DND-41 (cell line): ENCODE results near the gene CANX.

Source experiments
- EZH2 ChIP-seq: IDR thresholded peaks from 3 replicates; pipeline ENCODE4 v1.6.1; 2012; ENCODE audit warnings: borderline replicate concordance, low read depth, mild to moderate bottlenecking, moderate library complexity, low read length, inconsistent platforms; ENCODE audit not compliant: severe bottlenecking
- TF ChIP-seq, protein P1 (sequence below): IDR thresholded peaks from 2 replicates; pipeline ENCODE4 v1.5.1; 2012; ENCODE audit warnings: borderline replicate concordance, low read length, moderate library complexity, mild to moderate bottlenecking; ENCODE audit not compliant: poor library complexity, severe bottlenecking; ENCODE audit errors: extremely low read depth

DNA sequence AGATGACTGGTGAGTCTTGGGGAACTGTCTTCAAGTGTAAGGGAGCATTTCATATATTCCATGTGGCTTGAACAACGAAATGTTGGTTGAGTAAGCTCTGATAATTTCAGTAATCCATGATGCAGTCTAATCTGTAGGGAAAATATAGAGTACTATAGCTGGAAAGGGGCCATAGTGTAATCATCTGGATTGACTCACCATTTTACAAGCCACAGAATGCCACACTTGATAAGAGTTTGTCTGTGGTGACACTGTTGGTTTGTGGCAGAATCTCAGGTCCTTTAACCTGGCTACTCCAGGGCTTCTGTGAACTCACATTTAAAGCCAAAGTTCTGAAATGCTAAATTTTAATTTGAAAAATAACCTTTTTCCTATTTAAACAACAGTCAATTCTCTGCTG, 17.5 kb downstream of the CANX start:
- TF ChIP-seq, protein P1, sequence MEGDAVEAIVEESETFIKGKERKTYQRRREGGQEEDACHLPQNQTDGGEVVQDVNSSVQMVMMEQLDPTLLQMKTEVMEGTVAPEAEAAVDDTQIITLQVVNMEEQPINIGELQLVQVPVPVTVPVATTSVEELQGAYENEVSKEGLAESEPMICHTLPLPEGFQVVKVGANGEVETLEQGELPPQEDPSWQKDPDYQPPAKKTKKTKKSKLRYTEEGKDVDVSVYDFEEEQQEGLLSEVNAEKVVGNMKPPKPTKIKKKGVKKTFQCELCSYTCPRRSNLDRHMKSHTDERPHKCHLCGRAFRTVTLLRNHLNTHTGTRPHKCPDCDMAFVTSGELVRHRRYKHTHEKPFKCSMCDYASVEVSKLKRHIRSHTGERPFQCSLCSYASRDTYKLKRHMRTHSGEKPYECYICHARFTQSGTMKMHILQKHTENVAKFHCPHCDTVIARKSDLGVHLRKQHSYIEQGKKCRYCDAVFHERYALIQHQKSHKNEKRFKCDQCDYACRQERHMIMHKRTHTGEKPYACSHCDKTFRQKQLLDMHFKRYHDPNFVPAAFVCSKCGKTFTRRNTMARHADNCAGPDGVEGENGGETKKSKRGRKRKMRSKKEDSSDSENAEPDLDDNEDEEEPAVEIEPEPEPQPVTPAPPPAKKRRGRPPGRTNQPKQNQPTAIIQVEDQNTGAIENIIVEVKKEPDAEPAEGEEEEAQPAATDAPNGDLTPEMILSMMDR = no peak
- TF ChIP-seq EZH2 = no peak
